Measurements from ENCODE around the gene PRSS35.

DNA sequence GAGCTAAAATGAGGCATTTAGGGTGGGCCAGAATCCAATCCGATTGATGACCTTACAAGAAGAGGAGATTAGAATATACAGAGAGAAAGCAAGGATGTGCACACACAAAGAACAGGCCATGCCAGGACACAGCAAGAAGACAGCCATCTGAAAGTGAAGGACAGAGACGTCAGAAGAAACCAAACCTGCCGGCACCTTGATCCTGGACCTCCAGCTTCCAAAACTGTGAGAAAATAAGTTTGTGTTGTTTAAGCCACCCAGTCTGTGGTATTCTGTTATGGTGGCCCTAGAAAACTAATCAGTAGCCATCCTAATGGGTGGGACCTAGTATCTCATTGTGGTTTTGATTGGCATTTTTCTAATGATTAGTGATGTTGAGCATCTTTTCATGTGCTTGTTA lies 41.7 kb upstream of the PRSS35 start:
- no peak for TF ChIP-seq NFIC (IDR thresholded peaks at IDR 0.05; ENCODE audit: borderline replicate concordance)
- TF ChIP-seq, protein P1, sequence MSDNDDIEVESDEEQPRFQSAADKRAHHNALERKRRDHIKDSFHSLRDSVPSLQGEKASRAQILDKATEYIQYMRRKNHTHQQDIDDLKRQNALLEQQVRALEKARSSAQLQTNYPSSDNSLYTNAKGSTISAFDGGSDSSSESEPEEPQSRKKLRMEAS (IDR thresholded peaks at IDR 0.05; ENCODE audit: low read depth) = no peak

Measured in SK-N-SH (cell line).